GM10847 (cell line): ENCODE measurements around the gene CXCL13.

ENCODE experiments used
- POLR2A ChIP-seq: IDR thresholded peaks from 2 replicates; pipeline ENCODE4 v1.6.1; 2011; ENCODE audit not compliant: insufficient read length; ENCODE audit errors: extremely low read depth

Gene CXCL13

GRCh38 chr4:77595364-77595973 lies 10.2 kb upstream of the CXCL13 start:
- TF ChIP-seq POLR2A, result no peak

GRCh38 chr4:77599378-77599777 lies 6.2 kb upstream of the CXCL13 start:
- TF ChIP-seq POLR2A, result no peak

GRCh38 chr4:77600521-77601451 lies 4.8 kb upstream of the CXCL13 start:
- no peak for TF ChIP-seq POLR2A

- TF ChIP-seq POLR2A, result no peak
These were observed 3.9 kb upstream of the CXCL13 start for GRCh38 chr4:77601614-77602187.

DNA sequence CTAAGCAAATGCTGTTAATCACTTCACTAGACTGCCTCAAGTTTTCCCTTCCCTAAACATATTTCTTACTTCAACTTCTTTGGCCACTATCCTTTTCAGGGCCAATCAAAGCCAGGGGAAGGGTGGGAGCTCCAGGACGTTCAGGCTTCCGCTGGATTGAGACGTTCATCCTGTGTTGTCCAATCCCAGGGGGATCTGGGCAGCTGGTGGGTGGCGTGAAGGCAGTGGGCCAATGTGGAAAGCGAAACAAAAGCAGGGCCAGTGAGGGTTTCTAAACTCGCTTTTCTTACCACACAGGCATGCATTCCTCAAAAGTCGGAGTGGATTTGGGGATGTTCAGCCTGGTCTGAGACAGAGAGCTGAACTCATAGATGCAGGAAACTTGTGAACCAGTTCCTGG lies 7.6 kb downstream of the CXCL13 start:
- TF ChIP-seq POLR2A, result no peak

DNA sequence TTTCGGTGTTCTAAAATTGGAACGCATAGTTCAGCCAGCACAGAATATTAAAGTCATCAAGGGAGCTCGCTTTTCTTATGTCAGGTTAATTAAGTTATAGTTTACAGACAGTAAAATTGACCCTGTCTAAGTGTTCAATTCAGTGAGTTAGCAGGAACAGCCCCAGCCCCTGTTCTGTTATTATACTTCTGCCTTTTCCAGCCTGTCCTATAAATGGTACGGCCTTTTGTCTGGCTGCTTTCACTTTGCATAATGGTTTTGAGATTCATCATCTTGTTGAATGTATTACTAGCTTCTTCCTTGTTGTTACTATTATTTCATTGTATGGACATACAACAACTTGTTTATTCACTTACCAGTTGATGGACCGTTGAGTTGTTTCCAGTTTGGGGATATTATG lies 9.5 kb downstream of the CXCL13 start:
- no peak for TF ChIP-seq POLR2A

- no peak for TF ChIP-seq POLR2A
These were observed 11.6 kb downstream of the CXCL13 start for GRCh38 chr4:77617203-77617602.

GRCh38 chr4:77618383-77619241 lies 13.0 kb downstream of the CXCL13 start:
- no peak for TF ChIP-seq POLR2A

DNA sequence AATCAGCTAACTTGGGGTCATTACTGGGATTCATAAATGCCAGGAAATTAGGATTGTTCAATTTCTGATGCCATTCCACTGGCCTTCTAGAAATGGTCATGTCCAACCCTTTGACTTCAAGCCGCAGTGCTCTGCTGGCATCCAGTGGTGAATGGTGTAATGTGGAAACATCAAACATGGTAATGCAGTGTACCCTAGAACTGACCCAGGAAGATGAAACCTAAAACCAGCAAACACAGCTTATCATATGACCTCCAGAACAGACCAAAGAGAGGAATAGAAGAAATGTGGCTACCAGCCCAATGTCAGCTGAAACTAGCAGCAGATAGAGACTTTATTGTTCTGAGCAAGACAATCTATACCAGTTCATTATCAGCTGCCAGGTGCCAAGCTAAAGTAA lies 13.8 kb downstream of the CXCL13 start:
- no peak for TF ChIP-seq POLR2A

GRCh38 chr4:77621254-77621653 lies 15.6 kb downstream of the CXCL13 start:
- TF ChIP-seq POLR2A, result no peak

- no peak for TF ChIP-seq POLR2A
These were observed 17.5 kb downstream of the CXCL13 start for GRCh38 chr4:77623091-77623490.

GRCh38 chr4:77624213-77624612 lies 18.6 kb downstream of the CXCL13 start:
- TF ChIP-seq POLR2A, result no peak

DNA sequence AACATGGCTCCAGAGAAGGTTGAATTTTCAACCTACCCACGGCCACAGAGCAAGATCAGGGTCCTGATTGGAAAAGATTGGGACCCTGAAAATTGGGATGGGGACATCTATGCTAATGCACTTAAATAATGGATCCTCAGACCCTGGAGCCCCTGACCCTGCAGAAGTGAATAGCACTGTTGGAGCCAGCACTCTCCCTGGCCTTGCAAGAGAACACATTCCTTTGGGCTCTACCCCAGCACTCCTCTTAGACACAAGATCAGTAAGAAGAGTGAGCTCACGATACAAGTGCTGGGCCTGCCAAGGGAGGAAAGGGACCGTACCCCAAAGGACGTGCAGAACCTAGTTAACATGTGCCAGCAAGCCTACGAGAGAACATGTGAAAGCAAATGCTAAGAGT lies 19.9 kb downstream of the CXCL13 start:
- TF ChIP-seq POLR2A, result no peak

- no peak for TF ChIP-seq POLR2A
These were observed 24.3 kb downstream of the CXCL13 start for GRCh38 chr4:77629885-77630284.

DNA sequence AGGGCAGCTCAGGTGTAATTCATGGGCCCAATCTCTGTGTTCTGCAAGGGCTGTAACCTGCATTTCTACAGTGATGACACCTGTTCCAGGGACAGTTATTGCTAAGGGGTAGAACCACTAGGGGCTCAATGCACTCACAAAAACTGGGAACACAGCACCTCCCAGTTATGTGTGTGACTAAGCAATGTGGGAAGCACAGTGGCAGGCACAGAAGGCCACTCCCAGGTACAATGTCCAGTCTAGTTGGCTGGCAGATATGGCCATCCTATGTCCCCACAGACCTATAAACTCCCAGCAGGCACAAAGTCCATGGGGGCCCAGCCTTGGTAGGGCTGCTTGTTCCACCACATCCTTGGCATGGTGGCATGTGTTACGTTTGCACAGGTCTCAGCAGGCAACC lies 25.7 kb downstream of the CXCL13 start:
- TF ChIP-seq POLR2A, result no peak

GRCh38 chr4:77634132-77634785 lies 28.6 kb downstream of the CXCL13 start:
- no peak for TF ChIP-seq POLR2A
